OCI-LY1 (cell line): ENCODE data around the gene NPTX1.

Source experiments
- EZH2 ChIP-seq: fragments of 200-600 bp; sonication (generic), shearing (Covaris generic); IDR thresholded peaks from 2 replicates; pipeline ENCODE4 v1.8.0; 2017; ENCODE audit warnings: borderline replicate concordance, mixed run types, mild to moderate bottlenecking, antibody characterized with exemption, low read length, moderate library complexity, mixed read lengths
- TF ChIP-seq, protein P1 (sequence below): fragments of 200-600 bp; sonication (generic), shearing (Covaris generic); IDR thresholded peaks from 2 replicates; pipeline ENCODE4 v1.5.1; 2017; ENCODE audit warnings: mild to moderate bottlenecking, antibody characterized with exemption, low read length, moderate library complexity, mixed read lengths

DNA sequence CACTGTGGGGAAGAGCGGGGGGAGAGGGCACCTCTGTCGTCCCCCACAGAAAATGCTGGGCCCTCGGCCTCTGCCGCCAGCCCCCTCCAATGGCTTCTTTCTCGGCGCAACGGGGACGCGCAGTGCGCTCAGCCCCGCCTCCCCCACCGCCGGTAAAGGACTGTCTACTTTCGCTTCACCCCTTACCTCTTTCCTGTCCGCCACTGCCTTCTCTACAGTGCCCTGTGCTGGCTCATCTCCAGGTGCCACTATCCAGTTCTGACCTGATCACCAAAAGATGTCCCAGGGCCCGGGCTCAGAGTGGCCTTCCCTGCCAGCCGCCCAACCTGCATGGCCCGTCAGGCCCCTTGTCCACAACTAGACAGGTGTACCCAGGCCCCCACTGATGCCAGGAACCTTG lies 54.1 kb downstream of the NPTX1 start:
- TF ChIP-seq, protein P1, sequence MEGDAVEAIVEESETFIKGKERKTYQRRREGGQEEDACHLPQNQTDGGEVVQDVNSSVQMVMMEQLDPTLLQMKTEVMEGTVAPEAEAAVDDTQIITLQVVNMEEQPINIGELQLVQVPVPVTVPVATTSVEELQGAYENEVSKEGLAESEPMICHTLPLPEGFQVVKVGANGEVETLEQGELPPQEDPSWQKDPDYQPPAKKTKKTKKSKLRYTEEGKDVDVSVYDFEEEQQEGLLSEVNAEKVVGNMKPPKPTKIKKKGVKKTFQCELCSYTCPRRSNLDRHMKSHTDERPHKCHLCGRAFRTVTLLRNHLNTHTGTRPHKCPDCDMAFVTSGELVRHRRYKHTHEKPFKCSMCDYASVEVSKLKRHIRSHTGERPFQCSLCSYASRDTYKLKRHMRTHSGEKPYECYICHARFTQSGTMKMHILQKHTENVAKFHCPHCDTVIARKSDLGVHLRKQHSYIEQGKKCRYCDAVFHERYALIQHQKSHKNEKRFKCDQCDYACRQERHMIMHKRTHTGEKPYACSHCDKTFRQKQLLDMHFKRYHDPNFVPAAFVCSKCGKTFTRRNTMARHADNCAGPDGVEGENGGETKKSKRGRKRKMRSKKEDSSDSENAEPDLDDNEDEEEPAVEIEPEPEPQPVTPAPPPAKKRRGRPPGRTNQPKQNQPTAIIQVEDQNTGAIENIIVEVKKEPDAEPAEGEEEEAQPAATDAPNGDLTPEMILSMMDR: no peak
- no peak for TF ChIP-seq EZH2
